ENCODE results near the gene NTM. TPM values are rescaled to one million over a fixed set of nuclear protein-coding genes. Genes with fewer than 3 reads are reported as not detected.

NTM gene
- total RNA-seq, 4 donors from 2014 or later: 1.4 to 5.7 TPM; not detected in 2

DNA sequence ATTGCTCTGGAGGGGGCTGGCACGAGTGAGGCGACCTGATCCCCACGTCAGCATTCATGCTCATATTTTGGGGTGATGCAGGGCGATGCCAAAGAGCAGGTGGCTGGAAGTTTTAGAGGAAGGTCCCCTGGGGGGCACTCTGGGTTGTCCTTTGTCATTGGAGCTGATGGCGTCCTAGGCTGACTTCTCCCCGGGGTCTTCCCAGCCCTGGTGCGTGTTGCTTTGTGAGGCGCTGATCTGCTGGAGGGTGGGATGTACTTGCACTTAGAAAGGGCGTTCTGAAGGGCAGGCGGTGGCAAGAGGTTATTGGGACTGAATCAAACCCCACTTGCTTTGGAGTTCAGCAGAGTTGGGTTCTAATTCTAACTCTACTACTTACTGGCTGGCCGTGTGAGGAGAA, 313.3 kb downstream of the NTM start:
- TF ChIP-seq, protein P1, sequence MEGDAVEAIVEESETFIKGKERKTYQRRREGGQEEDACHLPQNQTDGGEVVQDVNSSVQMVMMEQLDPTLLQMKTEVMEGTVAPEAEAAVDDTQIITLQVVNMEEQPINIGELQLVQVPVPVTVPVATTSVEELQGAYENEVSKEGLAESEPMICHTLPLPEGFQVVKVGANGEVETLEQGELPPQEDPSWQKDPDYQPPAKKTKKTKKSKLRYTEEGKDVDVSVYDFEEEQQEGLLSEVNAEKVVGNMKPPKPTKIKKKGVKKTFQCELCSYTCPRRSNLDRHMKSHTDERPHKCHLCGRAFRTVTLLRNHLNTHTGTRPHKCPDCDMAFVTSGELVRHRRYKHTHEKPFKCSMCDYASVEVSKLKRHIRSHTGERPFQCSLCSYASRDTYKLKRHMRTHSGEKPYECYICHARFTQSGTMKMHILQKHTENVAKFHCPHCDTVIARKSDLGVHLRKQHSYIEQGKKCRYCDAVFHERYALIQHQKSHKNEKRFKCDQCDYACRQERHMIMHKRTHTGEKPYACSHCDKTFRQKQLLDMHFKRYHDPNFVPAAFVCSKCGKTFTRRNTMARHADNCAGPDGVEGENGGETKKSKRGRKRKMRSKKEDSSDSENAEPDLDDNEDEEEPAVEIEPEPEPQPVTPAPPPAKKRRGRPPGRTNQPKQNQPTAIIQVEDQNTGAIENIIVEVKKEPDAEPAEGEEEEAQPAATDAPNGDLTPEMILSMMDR (IDR thresholded peaks at IDR 0.05): no peak
- no peak for TF ChIP-seq POLR2A (IDR thresholded peaks at IDR 0.05)
- no peak for DNase-seq
- no peaks in the 10 kb centered on the region for H3K9me3 ChIP-seq
- no peak overlapping the region for H3K27ac ChIP-seq
- no peak overlapping the region for H3K4me3 ChIP-seq
- no peaks in the 10 kb centered on the region for H3K36me3 ChIP-seq
- H3K27me3 ChIP-seq: no peaks in the 10 kb centered on the region
- H3K4me1 ChIP-seq: no peaks in the 10 kb centered on the region
- intact Hi-C loops (cut with DNase I; ENCODE audit: low total_unique reads): no loop called here

DNA sequence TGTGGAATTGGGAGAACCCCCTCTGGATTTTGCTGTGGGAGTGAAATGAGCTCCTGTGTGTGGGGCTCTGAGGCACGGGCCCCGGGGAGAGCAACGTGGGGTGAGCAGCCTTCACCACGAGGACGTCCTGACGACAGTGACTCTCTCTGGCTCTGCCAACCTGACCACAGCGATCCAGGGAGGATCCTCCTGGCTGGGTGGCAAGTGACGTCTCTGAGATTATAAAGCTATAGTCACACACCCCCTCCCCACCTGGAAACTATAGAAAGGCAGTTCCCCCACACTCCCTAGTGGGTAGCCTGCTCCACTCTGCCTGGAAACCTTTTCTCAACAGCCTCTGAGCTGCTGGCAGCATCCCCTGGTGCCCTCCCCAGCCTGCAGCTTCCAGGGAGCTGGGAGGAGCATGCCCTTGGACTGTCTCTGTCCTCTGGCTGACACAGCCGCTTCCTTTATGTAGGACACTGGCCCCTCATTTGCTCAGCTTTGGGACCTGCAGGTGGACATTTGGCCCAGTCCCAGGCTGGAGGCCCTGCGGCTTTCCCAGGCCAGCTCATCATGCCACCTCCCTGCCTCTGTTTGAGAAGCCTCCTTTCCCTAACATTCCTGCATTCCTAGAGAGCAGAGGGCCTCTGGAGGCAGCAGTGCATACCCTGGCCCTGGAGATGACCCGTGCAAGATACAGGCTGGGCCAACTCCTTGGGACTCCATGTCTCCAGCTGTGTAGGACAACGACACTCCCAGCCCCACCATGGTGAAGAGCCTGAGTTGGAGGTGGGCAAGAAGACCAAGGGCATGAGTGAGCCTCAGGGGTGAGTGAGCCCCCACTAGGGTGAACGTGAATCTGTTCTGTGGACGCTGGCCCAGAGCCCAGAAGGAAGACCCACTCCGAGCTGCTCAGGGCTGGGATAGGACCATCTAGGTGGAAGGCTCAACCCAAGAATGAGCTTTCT, 314.0 kb downstream of the NTM start:
- TF ChIP-seq, protein P1 (IDR thresholded peaks at IDR 0.05): no peak
- no peak for TF ChIP-seq POLR2A (IDR thresholded peaks at IDR 0.05)

GRCh38 chr11:131685206-131685605, 314.8 kb downstream of the NTM start:
- intact Hi-C loops (cut with DNase I; ENCODE audit: low total_unique reads): no loop called here
- H3K27me3 ChIP-seq: no peaks in the 10 kb centered on the region
- H3K4me1 ChIP-seq: no peaks in the 10 kb centered on the region
- H3K4me3 ChIP-seq: no peak overlapping the region
- no peak for TF ChIP-seq POLR2A (IDR thresholded peaks at IDR 0.05)
- TF ChIP-seq, protein P1 (IDR thresholded peaks at IDR 0.05): no peak
- no peaks in the 10 kb centered on the region for H3K36me3 ChIP-seq
- no peak for DNase-seq
- no peak overlapping the region for H3K27ac ChIP-seq
- H3K9me3 ChIP-seq: no peaks in the 10 kb centered on the region

More for the DNA sequence above, 314.0 kb downstream of the NTM start:
- intact Hi-C loops (cut with DNase I; ENCODE audit: low total_unique reads): no loop called here
- no peak for DNase-seq
- H3K4me3 ChIP-seq: no peak overlapping the region
- no peaks in the 10 kb centered on the region for H3K36me3 ChIP-seq
- H3K27me3 ChIP-seq: no peaks in the 10 kb centered on the region
- H3K27ac ChIP-seq: no peak overlapping the region
- no peaks in the 10 kb centered on the region for H3K9me3 ChIP-seq
- no peaks in the 10 kb centered on the region for H3K4me1 ChIP-seq

- Histone ChIP-seq H3K9me3 (no peaks in the 10 kb centered on the region), H3K4me3 (no peak overlapping the region), H3K36me3 (no peaks in the 10 kb centered on the region), H3K27ac (no peak overlapping the region), H3K4me1 (no peaks in the 10 kb centered on the region), H3K27me3 (no peaks in the 10 kb centered on the region)
- intact Hi-C loops (cut with DNase I; ENCODE audit: low total_unique reads): no loop called here
- TF ChIP-seq, protein P1 (IDR thresholded peaks at IDR 0.05): no peak
- no peak for TF ChIP-seq POLR2A (IDR thresholded peaks at IDR 0.05)
- DNase-seq: no peak
Measured at GRCh38 chr11:131685906-131686305, 315.5 kb downstream of the NTM start.

GRCh38 chr11:131686836-131687235, 316.4 kb downstream of the NTM start:
- intact Hi-C loops (cut with DNase I; ENCODE audit: low total_unique reads): no loop called here
- no peaks in the 10 kb centered on the region for H3K36me3 ChIP-seq
- DNase-seq: no peak
- TF ChIP-seq POLR2A (IDR thresholded peaks at IDR 0.05): no peak
- TF ChIP-seq, protein P1 (IDR thresholded peaks at IDR 0.05): no peak
- no peaks in the 10 kb centered on the region for H3K4me1 ChIP-seq
- H3K27me3 ChIP-seq: no peaks in the 10 kb centered on the region
- no peak overlapping the region for H3K4me3 ChIP-seq
- no peak overlapping the region for H3K27ac ChIP-seq
- H3K9me3 ChIP-seq: no peaks in the 10 kb centered on the region

All from uterus (tissue), 4 donors.